Limb (tissue), 2 donors: Measurements from ENCODE around the gene OR52E6.
A peak's percentile ranks its signal among the peaks of the same experiment; 100 is the strongest.

Experiments used
- DNase-seq, 2 donors: peaks; one replicate each; pipeline ENCODE4 v3.0.0-alpha.2; 2016; ENCODE audit errors: extremely low spot score in 2 of 2

The OR52E6 gene

DNA sequence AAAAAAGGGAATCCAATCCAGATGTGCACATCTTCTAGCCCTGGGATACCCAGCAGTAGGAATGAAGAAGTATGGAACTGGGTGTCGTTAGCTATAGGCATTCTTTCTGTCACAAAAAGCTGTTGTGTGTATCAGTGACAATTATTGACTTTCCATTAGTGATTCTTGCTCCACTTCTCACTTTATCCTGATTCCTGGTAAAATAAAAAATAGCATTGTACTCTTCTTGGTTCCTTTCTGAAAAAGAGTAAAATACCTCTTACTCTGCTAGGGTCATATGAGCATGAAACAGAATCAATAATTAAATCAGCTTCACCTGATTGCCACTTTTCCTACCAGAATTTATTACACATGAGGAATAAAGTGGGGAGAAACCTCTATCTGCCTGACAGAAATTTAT is at the start of gene OR52E6:
TSS of gene OR52E6 (minus strand) at position 101 of the 400 bp plus-strand sequence. CDS start at position 101, 0 bp downstream.
- DNase-seq = no peak

DNA sequence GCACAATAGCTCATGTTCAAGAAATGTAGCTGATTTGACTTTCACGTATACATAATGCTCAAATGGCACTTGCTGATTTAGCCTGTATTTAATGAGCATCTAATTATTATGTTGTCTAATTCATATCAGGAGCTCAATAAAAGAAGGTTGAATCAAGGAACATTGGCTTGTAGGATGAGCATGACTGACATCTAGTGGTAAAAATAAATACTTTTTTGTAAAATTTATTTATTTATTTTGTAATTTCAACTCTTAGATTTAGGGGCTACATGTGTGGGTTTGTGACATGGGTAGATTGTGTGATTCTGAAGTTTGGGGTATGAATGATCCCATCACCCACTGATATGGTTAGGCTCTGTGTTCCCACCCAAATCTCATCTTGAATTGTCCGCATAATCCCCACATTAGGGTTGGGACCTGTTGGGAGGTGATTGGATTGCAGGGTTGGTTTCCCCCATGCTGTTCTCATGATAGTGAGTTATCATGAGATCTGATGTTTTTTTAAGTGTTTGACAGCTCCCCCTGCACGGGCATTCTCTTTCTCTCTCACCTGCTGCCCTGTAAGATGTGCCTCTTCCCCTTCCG is 49.6 kb upstream of the OR52E6 start:
- DNase-seq = peak in 1 of 2 donors; percentile 3

DNA sequence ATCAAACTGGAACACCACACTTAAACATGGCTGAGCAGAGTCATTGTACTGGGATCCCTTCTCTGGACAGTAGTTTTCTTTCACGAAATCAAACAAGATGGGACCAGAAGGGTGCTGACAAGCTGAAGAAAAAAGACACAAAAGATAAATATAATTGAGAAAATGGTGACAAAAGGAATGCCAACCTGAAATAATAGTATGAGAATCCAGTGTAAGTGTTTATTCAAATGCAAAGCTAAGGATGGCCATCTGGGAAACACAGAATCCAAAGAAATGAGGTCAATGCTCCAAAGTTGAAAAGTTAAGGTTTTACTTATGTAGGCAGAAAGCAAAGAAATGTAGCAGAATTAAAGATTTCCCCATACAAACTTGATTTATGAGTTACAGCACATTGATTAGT is 46.0 kb upstream of the OR52E6 start:
- no peak for DNase-seq

DNA sequence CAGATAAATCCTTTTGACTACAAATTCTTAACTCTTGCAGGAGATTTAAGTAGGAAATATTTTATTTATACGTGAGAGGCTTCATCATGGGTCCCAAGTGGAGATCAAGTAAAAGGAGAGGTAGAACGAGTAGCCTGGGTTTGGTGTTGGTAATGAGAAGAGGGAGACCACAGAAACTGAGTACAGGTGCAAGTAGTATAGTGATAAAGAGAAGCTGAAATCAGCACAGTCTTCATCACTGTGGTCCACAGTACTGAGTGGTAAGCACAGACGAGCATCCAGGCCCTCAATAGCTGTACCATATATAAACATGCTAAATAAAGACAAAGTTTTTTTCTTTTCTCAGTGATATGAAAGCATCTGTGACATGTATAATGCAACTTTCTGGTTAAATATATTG is 45.5 kb upstream of the OR52E6 start:
- DNase-seq = no peak

DNA sequence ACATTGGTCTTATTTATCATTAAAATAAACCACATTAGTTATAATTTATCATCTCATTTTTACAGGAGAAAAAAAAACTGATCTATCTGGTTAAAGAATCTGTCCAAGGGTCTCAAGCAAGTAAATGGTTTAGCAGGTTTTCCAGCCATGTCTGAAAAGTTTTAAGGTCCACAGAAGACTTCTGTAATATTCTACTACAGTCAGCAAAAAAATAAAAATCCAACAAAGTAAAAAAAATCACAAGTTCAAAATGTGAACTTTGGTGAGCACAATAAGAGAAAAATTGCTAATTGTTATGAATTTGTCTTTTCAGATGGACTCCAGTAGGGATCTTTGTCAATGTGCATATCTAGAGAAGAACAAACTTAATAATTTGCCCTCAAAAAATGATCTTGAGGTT is 40.1 kb upstream of the OR52E6 start:
- no peak for DNase-seq

DNA sequence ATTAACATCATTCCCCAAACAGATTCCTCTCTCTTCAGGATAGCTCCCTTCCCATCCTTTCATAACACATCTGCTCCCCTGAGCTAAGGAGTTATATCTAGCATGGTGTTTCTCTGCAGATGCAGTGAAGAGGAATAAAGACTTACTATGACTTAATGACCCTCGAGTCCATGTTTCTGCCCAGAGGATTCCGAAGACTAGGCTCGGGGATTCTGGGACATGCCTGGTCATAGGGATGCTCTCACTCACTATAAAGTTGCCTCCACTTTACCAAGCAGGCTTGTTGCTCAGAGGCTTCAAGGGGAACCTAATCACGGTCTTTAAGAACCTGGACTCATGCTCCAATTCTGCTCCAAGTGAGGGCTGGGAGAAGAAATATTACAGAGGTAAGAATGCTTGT is 38.6 kb upstream of the OR52E6 start, which contains the start of gene OR52E4:
TSS of gene OR52E4 (plus strand) at position 301 of the 400 bp plus-strand sequence. CDS start 3,664 bp downstream, outside the sequence.
- no peak for DNase-seq

DNA sequence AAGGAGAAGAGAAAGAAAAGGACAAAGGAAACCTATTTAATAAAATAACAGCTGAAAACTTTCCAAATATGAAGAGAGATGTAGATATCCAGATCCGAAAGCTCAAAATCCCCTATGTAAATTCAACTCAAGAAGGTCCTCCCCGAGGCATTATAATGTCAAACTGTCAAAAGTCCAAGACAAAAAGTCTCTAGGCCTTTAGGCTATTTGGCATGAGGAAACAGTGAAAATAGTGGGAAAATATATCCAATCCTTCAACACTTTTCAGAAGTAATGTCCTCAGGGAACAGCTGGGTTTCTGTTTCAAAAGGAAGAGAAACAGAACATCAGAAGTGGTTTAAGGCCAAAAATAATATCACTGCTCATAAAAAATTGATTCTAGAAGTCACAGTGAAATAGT is 36.9 kb upstream of the OR52E6 start:
- DNase-seq = no peak

DNA sequence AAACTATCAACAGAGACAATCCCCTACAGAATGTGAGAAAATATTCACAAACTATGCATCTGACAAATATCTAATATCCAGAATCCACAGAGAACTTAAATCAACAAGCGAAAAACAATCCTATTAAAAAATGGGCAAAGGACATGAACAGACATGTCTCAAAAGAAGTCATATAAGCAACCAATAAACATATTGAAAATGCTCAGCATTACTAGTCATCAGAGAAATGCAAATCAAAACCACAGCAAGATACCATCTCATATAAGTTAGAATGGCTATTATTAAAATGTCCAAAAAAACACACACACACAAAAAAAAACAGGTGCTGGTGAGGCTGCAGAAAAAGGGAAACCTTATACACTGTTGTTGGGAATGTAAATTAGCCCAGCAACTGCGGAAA is 24.1 kb upstream of the OR52E6 start:
- DNase-seq = no peak

DNA sequence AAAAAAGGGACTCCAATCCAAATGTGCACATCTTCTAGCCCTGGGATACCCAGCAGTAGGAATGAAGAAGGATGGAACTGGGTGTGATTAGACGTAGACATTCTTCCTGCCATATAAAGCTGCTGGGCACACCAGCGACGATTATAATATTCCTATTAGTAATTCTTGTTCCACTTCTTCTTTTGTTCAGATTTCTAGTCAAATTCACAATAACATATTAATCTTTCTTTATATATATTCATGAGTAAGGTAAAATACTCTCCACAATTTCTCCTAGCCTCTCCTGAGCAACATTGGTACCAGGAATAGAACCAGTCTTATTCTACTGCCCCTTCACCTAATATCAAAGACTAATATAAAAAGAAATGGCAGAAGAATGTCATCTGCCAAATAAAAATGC is 15.9 kb upstream of the OR52E6 start, which contains the start of gene OR52E8:
TSS of gene OR52E8 (minus strand) at position 101 of the 400 bp plus-strand sequence. CDS start at position 101, 0 bp downstream.
- DNase-seq = no peak

DNA sequence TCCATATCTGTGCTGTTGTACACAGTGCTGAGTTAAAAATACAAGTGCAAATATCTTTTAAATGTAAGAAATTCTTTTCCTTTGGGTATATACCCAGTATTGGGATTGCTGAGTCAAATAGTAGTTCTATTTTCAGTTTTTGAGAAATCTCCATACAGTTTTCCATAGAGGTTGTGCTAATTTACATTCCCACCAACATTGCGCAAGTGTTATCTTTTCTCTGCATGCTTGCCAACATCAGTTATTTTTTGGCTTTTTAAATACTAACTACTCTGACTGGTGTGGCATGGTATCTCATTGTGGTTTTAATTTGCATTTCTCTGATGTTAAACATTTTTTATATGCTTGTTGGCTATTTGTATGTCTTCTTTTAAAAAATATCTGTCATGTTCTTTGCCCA is 9.3 kb upstream of the OR52E6 start:
- no peak for DNase-seq

DNA sequence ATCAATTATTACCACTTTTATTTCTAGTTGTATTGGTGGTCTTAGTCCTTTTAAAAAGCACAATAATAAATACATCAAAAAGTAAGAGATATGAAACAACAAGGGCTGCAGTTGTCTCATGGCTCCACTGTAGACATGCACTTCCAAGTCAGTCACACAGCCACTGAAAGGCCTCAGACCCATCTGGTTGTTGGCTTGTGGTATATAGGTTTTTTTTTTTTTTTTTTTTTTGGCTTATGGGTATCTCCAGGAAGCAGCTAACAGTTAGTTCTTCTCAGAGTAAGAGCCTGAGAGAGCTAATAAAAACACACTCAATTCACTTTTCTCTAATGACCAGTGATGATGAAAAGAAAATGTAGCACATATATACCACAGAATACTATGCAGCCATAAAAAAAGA is 6.0 kb upstream of the OR52E6 start:
- no peak for DNase-seq

DNA sequence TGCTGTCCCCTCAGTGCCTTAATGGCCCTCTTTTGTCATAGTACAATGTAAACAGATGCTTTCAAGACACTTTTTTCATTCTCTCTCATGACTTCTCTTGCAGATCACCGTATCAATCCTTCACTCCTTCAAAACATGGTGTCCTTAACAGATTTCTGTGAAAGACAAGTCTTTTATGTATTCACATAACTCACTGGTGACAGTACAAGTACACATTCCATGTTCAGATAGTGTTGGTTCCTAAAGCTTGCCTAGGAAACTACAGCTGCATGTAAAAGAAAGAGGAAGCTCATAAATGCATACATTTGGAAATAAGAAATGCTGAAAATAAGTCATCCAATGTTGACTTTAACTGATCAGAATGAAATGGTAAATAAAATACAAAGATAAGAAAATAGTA is 5.0 kb upstream of the OR52E6 start:
- no peak for DNase-seq

DNA sequence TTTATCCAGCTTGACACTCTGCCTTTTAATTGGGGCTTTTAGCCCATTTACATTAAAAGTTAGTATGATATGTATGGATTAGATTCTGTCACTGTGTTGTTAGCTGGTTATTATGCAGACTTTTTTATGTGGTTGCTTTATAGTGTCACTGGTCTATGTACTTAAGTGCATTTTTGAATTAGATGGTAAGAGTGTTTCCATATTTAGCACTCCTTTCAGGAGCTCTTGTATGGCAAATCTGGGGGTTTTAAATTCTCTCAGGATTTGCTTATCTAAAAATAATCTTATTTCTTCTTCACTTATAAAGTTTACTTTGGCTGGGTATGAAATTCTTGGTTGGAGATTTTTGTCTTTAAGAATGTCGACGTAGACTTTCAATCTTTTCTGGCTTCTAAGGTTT is 4.0 kb downstream of the OR52E6 start:
- no peak for DNase-seq

DNA sequence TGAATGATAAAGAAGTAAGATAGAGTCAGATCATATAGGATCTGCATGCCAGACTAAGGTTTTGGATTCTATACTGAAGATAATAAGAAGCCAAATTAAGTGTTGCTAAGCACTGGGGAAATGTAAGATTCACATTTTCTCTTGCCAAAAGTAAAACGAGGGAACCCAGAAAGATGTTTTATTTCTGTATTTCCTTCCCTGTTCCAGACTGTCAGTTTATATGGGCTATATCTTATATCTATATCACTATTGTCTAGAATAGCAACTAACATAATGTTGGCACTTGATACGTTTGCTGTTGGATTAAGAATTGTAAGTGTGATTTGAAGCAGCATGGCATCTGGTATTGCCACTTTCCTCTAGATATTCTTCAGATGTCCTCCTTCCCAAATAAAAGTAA is 8.3 kb downstream of the OR52E6 start:
- DNase-seq = no peak

DNA sequence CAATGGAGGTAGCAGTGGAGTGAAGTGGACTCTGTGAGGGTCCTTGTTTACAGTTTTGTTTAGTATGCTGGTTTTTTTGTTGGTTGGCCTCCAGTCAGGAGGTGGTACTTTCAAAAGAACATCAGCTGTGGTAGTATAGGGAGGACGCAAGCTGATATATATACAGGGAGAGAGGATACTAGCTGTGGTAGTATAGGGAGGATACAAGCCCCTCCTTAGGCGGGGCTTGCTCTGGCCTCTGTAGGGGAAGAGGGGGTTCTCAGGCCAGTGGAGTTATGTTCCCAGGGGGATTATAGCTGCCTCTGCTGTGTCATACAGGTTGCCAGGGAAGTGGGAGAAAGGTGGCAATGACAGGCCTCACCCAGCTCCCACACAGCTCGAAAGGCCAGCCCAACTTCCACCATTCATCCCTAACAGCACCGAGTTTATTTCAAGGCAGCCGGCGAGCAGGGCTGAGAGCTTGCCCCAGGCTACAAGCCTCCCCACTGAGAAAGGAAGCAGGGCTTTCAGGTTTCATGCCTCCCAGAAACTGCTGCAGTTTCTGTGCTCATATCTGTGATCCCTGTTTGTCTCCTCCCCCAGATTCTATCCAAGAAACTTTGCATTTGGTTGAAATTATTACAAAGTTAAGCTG is 10.4 kb downstream of the OR52E6 start:
- no peak for DNase-seq

DNA sequence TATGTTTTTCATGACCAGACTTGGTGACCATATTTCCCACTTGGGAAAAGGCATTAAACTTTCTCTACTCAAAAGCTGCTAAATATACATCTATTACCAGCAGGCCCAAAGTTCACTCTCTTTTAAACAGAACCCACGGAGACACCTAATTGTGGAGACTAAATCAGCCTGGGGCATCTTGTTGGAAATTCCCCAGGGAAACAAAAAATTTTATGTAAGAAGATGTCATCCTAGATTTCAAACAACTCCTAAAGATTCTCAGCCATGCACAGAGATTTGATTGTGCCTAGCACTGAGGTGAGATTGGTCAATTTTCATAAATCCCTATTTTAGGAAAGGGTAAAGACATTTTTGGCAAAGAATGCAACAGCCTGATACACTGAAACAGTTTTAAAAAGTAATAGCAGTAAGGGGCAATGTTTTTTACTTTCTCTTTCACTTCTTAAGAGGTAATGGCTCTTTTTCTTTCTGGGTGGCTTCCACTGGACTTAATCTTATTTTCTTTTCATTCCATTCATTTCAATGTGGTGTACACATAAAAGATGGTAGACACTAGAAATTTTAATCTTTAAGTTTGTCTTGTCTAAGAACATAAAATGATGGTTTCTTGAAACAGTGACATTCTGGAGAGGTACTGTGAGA is 23.3 kb downstream of the OR52E6 start:
- DNase-seq = no peak

DNA sequence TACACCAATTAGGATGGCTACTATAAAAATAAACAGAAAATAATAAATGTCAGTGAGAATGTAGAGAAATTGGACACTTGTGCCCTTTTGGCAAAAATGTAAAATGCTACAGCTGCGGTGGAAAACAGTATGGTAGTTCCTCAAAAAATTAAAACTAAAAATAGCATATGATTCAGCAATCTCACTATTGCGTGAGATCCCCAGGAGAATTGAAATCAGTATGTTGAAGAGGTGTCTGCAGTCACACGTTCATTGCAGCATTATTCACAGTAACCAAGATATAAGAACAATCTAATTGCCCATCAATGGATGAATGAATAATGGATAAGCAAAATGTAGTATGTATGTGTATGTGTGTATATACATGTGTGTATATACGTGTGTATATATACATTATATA is 26.2 kb downstream of the OR52E6 start:
- DNase-seq = no peak

DNA sequence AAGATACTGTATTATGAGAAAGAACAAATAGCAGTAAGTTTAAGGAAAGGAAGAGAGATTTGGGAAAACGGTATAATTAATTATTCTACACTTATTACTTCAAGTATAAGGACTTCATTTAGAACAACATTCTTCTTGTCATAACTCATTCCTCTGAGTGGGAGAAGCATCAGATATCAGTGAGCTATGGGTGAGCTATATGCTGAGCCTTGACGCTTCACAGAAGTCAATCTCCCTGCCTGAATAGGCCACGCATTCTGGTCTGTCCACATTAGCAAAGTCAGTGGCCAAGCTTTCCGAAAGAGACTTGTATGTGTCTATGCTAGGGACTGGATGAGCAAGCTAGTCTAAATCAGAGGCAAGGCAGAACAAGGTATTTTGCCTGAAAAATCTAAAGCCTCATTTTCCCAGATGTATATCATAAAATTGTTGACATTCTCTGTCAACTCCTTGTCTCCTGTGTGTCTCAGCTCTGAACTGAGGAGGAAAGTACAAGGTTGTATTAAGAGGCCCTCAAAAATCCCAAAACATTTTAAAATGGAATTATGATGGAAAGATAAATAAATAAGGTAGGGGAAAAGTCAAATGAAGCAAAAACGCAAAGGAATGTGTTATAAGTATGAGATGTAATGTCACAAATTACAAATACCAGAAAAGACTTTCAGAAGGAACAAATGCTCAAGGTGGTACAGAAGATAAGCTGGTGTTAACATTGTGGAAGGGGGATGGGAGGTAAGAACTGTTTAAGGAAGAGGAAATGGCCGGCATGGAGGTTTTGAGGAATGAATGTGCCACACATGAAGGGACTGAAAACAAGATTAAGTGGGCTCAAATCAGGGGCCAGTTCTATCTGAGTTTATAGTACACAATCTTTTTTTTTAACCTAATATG is 31.5 kb downstream of the OR52E6 start:
- no peak for DNase-seq

DNA sequence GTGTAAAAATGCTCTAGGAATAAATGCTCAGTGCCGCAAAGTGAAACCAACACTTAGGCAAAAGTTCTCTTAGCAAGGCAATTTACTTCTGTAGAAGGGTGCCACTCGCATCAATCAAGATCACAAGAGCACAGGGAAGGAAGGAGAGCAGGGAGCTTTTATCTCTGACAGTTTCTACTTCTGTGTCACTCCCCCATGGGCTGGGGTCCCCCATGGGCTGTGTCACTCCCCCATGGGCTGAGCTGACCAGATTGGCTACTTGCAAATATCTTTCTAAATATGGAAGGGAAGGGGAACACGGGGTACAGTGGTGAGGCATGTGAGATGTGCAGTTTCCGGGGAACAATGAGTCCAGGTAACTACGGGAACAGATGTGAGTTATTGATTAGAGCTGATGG is 32.6 kb downstream of the OR52E6 start:
- DNase-seq = no peak

DNA sequence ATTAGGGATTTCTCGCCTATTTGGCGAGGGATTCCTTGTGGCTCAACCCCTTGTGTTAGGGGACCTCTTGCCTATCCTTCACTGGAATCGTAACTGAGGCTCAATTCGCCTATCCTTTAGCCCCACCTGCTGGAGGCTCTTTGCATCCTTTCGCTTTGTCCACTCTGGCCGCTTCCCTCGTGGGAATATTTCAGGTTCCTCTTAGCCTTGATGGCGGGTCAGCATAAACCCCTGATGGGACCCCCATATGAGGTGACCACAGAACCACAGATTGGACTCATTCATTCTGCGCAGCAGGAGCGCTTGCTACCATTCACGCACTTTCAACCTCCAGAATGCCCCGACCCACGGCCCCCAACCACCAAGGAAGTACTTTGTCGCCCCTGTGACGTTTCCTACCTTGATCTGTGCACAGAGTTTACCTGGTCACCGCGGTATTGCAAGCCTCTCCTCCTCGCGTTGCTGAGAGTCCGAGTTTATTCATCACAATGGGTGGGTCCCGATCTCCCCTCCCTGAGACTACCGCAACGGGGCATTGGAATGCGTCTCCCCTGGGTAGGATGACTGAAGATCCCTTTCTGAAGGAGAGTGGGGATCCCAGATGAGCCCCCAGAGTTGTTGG is 33.1 kb downstream of the OR52E6 start, which contains the start of gene OR52N2:
TSS of gene OR52N2 (plus strand) at position 425 of the 622 bp plus-strand sequence. CDS start 11,412 bp downstream, outside the sequence.
- DNase-seq = peak; percentile 72 to 82

DNA sequence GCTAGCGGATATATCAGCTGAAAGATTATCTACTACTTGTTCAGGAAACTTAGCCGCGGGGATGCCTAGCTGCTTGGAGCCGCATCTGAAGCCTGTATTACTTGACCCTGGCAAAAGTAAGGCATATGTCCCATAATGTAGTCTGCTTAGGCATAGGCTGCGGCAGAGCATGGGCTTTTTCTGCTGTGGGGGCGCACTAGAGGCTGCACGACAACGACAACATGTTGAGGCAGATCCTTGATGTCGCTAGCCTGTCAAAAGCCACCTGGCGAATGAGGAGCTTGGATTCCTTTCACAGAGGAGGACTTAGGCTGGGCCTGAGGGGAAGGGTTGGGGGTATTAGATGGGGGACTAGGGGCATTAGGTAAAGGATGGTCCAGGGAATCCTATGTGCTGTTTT is 34.1 kb downstream of the OR52E6 start:
- DNase-seq = no peak
